ENCODE data around the gene B4GALNT3.
"Not testable (repeated sequence)": the region's sequence is repeated elsewhere in the genome, so short reads cannot be mapped to it uniquely, and the experiment has no call there.

B4GALNT3 gene

GRCh38 chr12:459430-460258, at the start of gene B4GALNT3:
B4GALNT3 (plus strand) TSS chr12:459939; CDS start chr12:460377, 438 bp downstream.
- DNase-seq (ENCODE audit: low read depth in 2 of 2), result no peak

DNA sequence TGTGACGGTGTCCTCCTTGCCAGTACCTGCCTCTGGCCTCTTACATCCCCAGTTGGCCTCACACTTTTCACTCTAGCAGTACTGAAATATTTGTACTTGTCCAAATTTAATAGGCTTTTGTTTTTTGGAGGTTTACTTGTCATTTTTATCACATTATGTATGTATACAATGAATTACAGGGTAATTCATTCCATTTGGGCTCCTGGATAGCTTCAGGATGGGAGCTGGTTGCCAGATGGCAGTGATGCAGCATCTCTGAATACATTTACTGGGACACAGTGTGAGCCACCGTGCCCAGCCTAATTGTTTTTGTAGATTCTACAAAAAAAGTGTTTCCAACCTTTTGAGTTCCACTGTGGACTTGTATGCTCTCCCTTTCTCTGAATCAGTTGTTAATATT, 44.9 kb upstream of the B4GALNT3 start:
- DNase-seq (ENCODE audit: low read depth in 2 of 2), result no peak

DNA sequence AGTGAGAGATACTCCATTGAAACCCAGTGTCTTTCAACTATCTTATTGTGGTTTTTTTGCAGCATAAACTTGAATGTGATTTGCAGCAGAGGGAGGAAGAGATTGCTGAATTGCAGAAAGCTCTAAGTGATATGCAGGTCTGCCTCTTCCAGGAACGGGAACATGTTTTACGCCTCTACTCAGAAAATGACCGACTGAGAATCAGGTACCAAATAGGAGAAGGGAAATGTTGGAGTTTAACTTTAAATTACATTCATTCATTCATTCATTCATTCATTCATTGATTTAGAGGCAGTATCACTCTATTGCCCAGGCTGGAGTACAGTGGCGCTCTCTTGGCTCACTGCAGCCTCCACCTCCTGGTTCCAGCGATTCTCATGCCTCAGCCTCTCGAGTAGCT, 41.3 kb upstream of the B4GALNT3 start:
- no peak for DNase-seq (ENCODE audit: low read depth in 2 of 2)

DNA sequence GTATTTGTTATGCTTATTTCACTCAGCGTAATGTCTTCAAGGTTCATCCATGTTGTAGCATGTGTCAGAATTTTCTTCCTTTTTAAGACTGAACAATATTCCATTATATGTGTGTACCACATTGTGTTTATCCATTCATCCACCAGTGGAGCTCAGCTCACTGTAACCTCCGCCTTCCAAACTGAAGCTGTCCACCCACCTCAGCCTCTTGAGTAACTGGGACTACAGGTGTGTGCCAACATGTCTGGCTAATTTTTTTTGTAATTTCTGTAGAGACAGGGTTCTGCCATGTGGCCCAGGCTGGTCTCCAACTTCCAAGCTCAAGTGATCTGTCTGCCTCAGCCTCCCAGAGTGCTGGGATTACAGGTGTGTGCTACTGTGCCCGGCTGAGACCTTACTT, 37.2 kb upstream of the B4GALNT3 start:
- no peak for DNase-seq (ENCODE audit: low read depth in 2 of 2)

DNA sequence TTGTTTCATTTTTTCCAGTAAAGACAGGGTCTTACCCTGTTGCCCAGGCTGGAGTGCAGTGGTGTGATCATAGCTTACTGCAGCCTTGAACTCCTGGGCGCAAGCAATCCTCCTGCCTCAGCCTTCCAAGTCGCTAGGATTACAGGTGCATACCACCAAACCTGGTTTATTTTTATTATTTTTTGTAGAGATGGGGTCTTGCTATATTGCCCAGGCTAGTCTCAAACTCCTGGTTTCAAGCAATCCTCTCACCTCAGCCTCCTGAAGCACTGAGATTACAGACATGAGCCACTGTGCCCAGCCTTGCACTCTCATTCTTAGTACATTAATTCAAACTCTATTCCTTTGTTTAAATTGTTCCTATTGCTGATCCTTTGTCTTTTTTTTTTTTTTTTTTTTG, 24.0 kb upstream of the B4GALNT3 start:
- not testable (repeated sequence) for DNase-seq (ENCODE audit: low read depth in 2 of 2)

GRCh38 chr12:442235-442884, 17.4 kb upstream of the B4GALNT3 start:
- peak in 1 of 2 donors; percentile 18 for DNase-seq (ENCODE audit: low read depth in 2 of 2)

GRCh38 chr12:447141-447540, 12.6 kb upstream of the B4GALNT3 start:
- no peak for DNase-seq (ENCODE audit: low read depth in 2 of 2)

DNA sequence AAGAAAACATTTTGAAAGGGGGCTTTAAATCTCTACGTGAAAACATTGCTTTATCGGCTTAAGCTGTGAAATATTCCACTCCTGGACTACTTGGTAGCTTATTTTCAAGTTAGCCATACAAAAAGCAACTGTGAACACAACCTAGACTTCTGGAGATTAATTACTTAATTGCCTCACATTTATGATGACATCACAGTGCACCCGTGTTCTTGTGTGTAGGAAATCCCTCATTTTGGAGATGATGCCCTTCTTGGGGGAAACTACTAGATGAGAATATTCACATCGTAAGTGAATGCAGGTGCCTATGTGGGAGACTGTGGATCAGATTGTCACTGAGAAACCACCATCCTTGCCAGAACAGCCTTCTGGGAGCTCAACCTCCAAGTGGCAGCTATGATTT, 10.5 kb upstream of the B4GALNT3 start:
- no peak for DNase-seq (ENCODE audit: low read depth in 2 of 2)

DNA sequence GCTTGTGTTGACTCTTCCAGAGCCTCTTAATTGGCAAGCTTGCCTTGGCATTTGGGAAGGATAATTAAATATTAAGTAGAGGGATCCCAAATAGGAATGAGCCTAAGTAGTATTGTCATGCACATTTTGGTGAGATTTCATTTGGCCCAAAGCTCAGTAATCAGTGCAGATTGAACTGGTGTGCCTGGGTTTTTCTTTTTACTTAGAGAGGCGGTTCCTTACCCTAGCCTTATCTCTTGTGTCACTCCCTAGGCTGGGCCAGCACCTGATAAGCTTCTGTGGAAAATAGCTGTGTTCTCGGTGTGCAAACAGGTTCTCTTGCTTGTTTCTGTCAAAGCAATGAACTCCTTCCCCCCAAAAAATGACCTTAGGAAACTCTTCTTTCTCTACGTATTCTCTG, 9.3 kb upstream of the B4GALNT3 start:
- no peak for DNase-seq (ENCODE audit: low read depth in 2 of 2)

DNA sequence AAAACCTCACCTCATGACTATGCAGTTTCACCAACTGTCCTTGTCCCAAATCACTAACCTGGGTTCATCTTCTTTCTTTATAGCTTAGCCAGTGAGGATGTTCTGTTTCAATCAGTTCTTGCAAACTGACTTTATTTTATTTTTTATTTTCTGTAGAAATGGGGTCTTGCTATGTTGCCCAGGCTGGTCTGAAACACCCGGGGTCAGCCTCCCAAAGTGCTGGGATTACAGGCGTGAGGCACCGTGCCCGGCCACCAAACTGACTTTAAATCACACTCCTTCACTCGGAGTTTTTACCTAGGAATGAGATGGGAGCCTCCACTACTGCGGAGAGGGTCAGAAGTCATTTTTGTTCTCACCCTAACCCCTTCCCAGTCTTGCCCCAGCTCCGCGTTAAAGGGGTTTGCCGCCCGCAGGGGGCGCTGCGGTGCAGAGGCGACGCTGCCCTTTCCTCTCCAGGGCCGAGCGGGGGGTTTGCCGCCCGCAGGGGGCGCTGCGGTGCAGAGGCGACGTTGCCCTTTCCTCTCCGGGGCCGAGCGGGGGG, 7.0 kb upstream of the B4GALNT3 start:
- DNase-seq (ENCODE audit: low read depth in 2 of 2), result no peak

- DNase-seq (ENCODE audit: low read depth in 2 of 2), result no peak
These were observed 4.9 kb upstream of the B4GALNT3 start for GRCh38 chr12:454833-455232.

GRCh38 chr12:455821-456220, 3.9 kb upstream of the B4GALNT3 start:
- no peak for DNase-seq (ENCODE audit: low read depth in 2 of 2)

GRCh38 chr12:457676-458075, 2.1 kb upstream of the B4GALNT3 start:
- DNase-seq (ENCODE audit: low read depth in 2 of 2), result no peak

GRCh38 chr12:459050-459429, 699 bp upstream of the B4GALNT3 start:
- DNase-seq (ENCODE audit: low read depth in 2 of 2), result no peak

GRCh38 chr12:460261-461230, 807 bp downstream of the B4GALNT3 start:
- DNase-seq (ENCODE audit: low read depth in 2 of 2), result no peak

GRCh38 chr12:461425-461824, 1.7 kb downstream of the B4GALNT3 start:
- DNase-seq (ENCODE audit: low read depth in 2 of 2), result no peak

DNA sequence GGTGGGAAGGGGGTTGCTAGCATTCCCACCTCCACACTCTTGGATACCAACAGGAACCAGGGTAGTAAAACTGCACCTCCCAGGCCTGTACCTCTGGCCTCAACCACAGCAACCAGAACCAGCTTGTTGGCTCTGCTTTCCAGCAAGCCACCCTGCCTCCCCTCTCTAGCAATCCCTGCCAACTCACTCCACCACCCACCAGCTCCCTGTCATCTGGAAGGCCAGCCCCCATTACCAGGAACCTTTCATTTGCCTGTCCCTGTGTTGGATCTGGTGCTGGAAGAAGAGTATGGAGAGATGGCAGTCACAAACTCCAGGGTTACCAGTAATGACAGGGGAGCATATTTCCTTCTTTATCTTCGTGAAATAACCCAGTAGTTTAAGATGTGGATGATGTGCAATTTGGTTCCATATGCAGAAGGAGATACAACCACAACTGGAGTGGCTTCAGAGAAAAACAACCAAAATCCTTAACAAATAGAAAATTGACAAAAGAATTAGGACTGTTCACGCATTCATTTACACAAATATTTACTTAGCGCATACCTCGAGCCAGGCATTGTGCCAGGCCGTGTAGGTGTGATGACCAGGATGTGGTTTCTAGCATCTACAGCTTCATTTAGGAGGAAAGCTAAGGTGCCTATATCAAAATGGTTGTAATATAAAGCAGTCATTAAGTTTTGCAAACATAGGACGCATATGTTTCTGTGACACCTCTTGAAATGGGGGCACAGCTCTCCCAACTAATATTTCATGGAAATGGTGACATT, 3.4 kb downstream of the B4GALNT3 start:
- no peak for DNase-seq (ENCODE audit: low read depth in 2 of 2)

GRCh38 chr12:464484-465267, 4.9 kb downstream of the B4GALNT3 start:
- DNase-seq (ENCODE audit: low read depth in 2 of 2), result no peak

- no peak for DNase-seq (ENCODE audit: low read depth in 2 of 2)
These were observed 6.3 kb downstream of the B4GALNT3 start for GRCh38 chr12:466039-466438.

- DNase-seq (ENCODE audit: low read depth in 2 of 2), result no peak
These were observed 7.0 kb downstream of the B4GALNT3 start for GRCh38 chr12:466762-467161.
